ENCODE data around the gene EME1. TPM values are rescaled to one million over a fixed set of nuclear protein-coding genes. Genes with fewer than 3 reads are reported as not detected.
A peak's percentile ranks its signal among the peaks of the same experiment; 100 is the strongest.

The EME1 gene
- total RNA-seq, 1 experiment from 2014 or later = 24.4 TPM

DNA sequence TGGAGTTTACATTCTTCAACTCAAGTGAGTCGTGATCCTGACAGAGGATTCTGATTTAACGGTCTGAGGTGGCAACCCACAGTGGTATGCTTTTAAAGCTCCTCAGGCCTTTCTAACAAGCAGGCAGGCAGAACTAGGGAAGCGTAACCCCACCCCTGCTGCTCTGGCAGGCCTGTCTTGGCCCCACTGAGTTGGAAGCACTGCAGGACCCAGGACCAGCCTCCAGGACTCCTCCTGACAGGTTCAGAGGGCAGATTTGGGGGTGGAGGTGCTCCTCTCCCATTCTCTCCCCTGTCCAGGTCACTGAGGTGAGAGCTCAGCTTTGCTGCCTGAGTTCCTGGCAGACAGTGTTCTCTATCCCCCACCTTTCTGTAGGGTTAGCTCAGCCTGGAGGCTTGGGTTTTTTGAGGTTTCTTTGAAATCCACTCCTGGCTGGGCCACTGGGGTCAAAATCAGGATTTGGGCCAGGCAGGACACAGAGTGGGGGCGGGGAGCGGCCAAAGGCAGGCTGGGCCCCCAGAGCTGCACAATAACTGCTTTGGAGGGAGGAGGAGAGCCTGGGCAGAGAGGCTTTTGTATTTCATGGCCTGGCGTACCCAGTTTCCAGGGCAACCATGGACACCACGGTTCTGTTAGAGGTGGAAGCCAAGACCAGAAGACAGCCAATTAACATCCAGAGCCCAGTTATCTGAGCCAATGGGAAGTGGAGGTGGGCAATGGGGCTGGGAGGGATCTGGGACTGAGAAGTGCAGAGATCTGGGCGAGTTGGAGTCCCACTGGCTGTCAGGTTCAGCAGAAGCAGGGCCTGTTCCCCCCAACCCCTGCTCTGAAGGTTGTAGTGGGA lies 9.6 kb upstream of the EME1 start:
- DNase-seq (ENCODE audit: low read depth) = no peak

DNA sequence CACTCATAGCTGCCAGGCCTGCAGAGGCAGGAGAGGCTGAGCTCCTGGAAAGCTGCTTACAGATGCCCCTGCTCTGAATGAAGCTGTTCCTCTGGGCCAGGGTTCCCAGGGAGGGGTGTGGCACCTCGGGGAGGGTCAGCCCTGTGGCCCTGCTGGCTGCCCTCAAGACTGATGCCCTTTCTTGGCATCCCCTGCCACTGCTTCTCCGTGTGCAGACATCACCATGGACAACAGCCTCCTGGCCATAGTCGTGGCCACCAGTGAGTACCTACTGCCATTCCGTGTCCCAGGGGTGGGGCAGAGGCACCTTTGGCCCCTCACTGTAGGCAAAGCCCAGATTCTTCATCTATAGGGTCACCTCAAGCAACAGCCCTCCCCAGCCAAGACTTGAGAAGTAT lies 9.0 kb upstream of the EME1 start:
- no peak for DNase-seq (ENCODE audit: low read depth)

DNA sequence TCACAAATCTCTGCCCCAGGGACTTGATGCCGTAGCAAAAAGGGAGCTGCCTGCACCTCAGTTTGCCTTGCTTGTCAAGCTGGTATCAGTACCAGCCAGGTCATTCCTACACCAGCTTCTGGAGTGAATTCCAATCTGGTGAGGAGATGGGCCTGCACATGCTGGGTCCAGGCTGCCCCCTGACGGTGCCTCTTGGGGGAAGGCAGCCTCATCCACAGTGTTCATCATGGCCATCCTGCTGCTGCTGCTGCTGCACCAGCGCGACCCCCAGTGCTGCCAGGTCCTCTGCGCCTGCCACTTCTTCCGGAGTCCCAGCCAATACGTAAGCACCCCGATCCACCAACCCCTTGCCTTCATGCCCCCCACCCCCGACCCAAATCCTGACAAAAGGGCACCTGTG lies 8.3 kb upstream of the EME1 start:
- DNase-seq (ENCODE audit: low read depth) = peak; percentile 49

DNA sequence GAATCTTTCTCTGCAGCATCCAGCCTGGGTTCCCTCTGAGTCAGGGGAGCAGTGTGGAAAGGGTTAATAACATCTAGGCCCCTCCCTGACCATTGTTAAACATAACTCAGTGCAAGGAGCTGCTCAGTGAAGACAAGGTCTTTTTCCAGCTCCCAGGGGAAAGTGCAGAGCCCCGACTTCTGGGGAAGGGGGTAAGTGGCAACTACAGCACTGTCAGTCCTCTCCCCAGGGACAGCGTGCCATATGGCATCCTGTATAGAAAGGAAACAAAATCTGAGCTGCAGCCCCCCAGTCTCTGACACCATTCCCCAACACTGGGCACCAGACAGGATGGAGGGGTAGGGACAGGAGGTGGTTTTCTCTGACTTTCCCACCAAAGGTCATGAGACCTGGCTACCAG lies 7.9 kb upstream of the EME1 start:
- no peak for DNase-seq (ENCODE audit: low read depth)

DNA sequence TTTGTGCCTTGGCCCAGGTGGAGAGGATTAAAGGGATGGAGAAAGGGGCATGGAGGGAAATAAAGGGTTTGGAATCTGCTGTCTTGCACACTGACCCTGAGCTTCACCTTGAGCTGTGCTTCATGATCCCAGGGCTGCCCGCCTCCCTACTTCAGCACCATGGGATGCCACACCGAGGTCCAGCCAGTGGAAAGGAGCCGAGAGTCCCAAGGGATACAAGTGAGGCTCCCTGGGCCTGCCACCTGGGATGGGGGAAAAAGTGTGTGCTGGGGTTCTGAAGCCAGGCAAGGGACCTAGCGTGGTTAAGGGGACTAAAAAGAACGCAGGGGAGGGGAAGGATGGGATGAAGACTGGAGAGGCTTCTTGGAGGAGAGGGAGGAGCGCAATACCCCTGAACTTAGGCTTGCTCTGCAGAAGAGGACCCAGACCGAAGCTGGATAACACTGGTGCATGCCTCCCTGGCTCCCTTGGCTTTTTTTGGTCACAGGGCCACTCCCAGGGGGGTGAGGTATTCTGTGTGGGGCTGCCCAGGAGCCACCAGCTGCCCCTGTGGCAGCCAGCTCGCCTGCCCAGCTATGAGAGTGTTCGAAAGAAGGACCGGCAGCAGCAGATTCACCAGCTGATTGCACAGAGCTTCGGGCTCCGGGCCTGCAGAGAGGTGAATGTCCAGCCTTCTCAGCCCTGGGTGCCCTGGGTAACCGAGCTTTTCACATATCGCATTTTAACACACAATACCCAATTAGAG lies 7.2 kb upstream of the EME1 start:
- DNase-seq (ENCODE audit: low read depth) = no peak

DNA sequence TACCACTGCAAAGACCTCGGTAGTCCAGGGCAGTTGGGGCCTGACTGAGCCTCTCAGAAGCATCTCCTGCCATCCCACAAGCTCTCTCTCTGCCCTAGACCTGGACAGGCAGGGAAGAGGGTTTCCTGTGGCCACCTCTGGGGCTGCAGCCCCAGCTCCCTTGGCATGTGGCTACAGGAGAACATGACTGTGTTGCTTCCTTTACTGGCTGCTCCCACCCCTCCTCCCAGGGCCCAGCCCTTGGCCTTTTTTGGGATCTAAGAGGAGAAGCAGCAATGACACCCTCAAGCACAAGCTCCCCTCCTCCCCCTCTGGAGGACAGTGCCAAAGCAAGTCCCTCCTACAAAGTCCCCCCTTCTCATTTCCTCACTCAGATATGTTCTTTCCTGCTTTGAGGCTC lies 5.6 kb upstream of the EME1 start:
- no peak for DNase-seq (ENCODE audit: low read depth)

DNA sequence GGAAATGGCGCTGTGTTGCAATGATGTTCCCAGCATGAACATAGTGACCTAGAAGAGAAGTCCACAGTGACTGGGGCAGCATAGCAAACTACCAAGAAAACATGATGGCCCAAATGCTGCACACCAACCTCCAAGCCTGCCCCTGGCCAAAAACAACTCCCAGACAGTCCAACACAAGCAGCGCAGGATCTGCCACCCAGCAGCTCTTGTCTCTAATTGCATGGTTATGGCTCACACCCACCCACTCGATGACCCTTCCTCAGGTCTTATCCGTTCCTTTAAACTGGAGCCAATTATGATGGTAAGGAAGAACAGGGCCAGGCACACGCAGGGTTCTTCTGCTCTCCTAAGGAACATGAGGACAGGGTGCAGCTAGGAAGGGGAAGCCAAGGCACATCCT lies 3.0 kb upstream of the EME1 start:
- no peak for DNase-seq (ENCODE audit: low read depth)

DNA sequence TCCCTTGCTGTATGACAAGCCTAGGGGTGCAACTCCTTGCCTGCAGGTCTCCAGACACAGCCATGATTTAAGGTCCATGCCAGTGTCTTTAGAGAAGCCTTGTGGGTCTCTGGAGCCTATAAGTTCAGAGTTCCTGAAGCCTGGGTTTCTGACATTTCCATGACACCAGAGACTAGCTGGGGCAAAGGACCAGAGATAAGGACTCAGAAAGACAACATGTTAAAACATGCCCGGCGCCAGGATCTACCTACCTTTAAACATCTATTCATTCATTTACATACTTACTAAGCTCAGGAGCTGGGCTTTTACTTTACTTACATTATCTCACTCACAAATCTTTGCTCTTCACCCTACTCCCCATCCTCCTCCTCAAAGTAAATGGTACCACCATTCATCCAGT lies 1.5 kb upstream of the EME1 start:
- no peak for DNase-seq (ENCODE audit: low read depth)

DNA sequence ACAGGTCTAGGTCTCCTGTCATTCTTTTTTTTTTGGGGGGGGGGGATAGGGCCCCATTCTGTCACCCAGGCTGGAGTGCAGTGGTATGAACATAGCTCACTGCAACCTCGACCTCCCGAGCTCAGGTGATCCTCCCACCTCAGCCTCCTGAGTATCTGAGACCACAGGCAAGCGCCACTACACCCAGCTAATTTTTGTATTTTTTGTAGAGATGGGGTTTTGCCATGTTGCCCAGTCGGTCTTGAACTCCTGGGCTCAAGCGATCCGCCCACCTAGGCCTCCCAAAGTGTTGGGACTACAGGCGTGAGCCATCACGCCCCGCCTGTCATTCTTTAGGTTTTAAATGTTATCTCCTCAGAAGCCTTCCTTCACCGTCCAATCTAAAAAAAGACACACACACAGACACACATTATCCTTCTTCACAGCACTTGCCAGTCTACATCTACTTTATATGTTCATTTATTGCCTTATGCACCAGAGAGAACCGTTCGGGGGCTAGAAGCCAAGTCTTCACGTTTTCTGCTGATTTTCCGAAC lies 739 bp upstream of the EME1 start:
- DNase-seq (ENCODE audit: low read depth) = no peak

DNA sequence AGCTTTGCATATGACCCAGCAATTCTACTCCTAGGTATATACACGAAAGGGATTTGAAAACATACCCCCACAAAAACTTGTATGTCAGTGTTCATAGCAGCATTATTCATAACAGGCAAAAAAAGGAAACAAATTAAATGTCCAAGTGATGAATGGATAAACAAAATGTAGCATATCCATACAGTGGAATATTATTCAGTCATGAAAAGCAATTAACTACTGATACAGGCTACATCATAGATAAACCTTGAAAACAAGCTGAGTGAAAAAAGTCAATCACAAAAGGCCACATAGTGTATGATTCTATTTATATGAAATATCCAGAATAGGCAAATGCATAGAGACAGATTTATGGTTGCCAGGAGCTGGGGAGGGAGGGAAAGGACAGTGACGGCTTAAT lies 676 bp downstream of the EME1 start:
- no peak for DNase-seq (ENCODE audit: low read depth)

DNA sequence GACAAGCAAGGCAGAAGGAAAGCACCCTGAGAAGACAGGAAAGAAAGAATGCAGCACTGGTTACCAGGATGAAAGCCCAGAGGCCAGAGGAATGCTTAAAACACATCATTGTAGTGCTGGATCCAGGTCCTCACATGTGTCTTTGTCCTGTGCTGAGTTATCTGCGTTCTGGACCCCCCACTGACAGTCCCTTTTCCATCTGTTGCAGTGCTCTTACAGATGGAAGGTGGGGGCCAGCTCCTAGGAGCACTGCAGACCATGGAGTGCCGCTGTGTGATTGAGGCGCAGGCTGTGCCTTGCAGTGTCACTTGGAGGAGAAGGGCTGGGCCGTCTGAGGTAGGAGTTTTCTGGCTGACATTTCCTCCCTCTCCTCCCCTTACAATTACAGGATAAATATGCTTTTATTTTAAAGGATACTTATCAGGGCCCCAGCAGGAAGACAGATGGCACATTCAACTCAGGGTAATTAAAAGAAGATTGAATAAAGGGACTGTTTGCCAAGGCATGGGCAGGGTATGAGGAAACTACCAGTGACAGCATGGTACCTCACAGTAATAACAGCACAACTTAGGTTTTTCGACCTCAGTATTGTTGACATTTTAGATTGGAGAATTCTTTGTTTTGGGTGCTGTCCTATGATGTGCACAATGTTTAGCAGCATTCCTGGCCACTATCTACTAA lies 3.0 kb downstream of the EME1 start:
- no peak for DNase-seq (ENCODE audit: low read depth)

DNA sequence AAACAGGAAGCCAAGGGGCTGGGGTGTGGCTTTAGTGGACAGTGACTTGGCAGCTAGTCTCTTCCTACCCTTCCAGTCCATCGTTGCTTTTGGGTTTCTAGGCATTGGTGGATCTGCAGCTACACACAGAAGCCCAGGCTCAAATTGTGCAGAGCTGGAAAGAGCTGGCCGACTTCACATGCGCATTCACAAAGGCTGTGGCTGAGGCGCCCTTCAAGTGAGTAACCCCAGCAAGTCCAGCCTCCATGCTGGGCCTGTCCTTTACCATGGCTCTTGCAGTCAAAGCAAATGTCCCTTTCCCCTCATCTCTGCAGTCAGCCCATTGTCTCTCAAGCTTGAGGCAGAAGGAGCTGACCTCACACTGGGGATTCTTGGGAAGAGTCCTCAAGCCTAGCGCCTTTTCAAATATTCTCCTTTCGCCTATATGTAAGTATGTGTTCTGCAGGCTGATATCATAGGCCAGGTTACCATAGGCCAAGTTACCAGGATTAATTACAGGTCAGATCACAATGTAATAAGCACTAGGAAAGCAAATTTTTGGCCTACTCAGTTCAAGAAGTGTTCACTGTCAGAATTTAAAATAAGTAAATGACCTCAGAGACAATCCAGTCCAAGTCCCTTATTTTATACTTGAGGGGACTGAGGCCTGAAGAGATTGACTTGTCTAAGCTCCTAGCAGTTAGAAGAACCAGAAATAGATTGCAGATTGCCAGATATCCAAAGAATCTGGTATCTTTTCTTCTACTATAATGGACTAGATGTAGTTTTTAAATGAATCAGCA lies 6.5 kb downstream of the EME1 start:
- DNase-seq (ENCODE audit: low read depth) = no peak

DNA sequence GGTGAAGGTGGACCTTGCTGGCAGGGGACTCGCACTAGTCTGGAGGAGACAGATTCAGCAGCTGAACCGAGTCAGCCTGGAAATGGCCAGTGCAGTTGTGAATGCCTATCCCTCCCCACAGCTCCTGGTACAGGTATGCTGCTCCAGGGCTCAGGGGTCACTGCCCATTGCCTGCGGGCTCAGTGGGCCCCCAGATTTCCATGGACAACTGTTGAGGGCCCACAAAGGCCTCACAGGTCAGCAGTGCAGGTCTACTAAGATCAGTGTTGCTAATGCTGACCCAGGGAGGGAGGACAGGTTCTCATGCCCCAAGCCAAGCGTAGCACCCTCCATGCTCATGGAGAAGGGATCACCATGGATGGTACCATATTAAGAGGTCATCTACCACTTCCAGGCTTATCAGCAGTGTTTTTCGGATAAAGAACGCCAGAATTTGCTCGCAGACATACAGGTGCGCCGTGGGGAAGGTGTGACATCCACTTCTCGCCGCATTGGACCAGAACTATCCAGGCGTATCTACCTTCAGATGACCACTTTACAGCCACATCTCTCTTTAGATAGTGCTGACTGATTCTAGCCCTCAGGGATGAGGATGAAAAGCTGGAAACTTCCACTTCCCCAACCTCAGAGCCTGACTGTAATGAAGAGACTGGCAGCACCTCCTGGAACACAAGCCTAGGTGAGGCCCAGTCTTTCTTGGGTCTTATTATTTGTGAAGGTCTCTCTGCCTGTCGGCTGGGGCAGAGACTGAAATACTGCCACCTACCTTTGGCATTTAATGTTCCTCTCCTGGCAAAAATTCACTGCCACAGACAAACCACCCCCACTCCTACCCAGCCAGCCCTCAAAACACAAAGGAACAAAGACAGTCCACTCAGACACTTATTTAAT lies 7.6 kb downstream of the EME1 start:
- DNase-seq (ENCODE audit: low read depth) = no peak

DNA sequence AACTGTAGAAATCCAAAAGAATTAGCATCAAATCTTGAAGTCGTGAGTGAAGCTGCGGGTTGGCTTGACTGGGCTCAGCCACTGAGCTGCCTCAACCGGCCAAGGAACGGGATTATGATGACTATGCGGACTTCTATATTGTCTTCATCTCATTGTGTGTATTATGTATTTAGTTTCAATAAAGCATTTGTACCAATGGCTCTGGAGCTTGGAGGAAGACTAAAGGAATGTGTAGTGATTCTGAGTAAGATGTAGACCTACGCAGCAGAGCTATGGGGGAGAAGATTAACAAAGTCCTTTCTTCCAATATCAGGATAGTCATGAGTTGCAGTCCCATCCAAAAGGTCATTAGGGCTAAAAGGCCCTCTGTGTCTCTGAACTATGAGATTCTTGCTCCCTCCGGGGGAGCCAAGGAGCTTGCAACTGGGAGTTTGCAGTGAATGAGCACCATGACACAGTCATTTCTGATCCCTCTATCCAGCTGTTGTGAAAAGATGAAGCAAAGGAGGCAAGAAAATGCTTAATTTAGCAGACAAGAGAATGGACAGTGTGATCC lies 8.3 kb downstream of the EME1 start:
- DNase-seq (ENCODE audit: low read depth) = no peak

DNA sequence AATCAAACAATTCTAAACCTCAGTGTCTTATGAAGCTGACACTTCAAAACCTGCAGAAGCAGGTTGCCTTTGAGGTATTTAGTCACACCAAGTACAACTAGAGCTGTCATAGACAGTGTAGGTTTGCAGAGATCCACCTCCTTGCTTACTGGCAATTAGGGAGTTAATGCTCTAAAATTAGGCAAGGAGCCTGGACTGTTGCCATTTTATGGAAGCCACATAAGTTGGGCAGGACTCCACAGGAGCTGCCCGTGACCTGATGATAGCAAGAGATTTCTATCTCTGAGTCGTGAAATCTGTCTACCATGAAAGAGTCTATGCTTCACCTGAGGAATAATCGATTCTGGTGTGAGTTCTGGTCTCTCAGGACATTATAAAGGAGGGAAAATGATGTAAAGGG lies 8.9 kb downstream of the EME1 start:
- DNase-seq (ENCODE audit: low read depth) = no peak

DNA sequence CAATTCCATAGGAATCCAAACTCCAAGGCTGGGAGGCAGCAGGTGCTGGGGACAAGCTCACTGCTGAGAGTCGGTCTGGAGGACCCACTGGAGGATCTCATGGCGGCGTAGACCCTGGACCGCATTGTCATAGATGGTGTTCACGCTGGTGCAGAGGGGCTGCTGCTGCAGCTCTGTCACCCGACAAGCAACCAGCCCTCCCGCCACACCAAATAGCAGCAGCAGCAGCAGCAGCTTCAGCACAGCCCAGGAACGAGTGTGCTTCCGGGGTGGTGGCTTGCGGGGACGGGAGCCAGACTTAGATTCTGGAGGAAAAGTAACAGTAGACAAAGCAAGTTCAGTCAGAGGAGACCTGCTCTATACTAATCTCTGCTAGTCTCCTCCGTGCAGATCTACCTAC lies 9.9 kb downstream of the EME1 start:
- DNase-seq (ENCODE audit: low read depth) = no peak

DNA sequence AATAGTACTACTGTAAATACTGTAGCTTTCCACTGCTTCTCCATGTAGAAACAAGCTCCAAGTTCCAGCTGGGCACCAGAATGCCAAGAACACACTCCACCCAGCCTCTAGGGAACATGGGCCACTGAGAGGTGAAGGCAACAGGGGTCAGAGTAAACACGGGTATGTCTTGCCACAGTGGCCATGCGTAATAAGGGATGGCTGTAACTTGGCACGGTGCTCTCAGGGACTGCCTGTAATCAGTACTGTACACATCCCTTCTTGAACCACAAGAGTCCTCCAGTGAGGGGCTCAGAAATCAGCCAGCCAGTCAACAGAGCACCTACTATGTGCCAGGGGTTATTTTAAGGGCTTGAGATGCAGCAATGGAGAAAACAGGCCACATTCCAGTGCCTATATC lies 13.5 kb downstream of the EME1 start:
- no peak for DNase-seq (ENCODE audit: low read depth)

DNA sequence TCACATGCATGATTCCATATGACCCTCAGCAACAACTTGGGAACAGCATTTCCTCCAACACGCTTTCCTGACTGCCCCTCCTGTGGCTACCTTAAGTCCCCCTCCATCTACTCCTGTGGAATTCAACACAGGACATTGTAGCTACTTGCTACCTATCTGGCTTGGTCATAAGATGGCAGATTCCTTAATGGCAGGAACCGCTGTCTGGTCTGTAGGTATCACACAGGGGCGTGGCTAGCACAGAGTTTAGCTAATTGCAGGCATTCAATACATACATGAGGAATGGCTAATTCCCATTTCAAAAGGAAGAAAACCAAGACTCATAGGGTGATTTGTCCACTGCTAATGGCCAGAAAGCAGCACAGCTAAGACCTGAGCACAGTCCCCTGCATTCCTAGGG lies 15.7 kb downstream of the EME1 start:
- no peak for DNase-seq (ENCODE audit: low read depth)

DNA sequence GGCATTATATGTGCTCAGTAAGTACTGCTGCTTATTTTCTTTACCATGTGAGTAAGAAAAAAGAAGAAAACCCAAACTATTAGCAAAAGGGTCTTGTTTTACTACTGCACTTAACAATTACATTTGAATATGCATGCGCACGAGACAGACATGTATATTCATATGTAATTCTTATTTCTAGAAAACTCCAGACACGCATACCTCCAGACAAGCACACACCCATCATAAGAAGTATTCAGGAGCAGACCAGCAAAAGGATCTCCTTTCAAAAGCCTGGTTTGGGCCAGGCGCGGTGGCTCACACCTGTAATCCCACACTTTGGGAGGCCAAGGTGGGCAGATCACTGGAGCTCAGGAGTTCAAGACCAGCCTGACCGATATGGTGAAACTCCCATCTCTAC lies 16.5 kb downstream of the EME1 start:
- no peak for DNase-seq (ENCODE audit: low read depth)

DNA sequence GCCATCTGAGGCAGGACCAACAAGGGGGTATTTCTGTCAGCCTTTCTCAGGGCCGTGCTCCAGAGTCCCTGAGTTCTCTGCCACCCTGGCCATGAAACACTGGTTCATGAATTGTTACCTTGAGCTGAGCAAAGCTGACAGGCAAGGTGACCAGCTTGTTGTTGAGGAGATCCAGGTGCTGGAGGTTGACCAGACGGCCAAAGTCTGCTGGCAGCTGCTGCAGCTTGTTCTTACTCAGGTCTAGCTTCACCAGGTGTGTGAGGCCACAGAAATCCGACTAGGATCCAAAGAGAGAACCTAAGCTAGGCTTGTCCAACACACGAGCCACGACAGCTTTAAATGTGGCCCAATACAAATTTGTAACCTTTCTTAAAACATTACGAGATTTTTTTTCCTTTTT lies 19.6 kb downstream of the EME1 start:
- no peak for DNase-seq (ENCODE audit: low read depth)
